Ishikawa (cell line): ENCODE measurements around the gene GABRB3.

ENCODE experiments used
- CEBPB ChIP-seq: IDR thresholded peaks from 2 replicates; pipeline ENCODE4 v1.6.1; 2012
- EGR1 ChIP-seq: IDR thresholded peaks from 2 replicates; pipeline ENCODE4 v1.6.1; 2012
- EP300 ChIP-seq: IDR thresholded peaks from 2 replicates; pipeline ENCODE4 v1.6.1; 2012; ENCODE audit warnings: borderline replicate concordance
- FOXM1 ChIP-seq: IDR thresholded peaks from 2 replicates; pipeline ENCODE4 v1.6.1; 2012; ENCODE audit warnings: low read depth, borderline replicate concordance
- MAX ChIP-seq: IDR thresholded peaks from 2 replicates; pipeline ENCODE4 v1.6.1; 2012
- RAD21 ChIP-seq: IDR thresholded peaks from 2 replicates; pipeline ENCODE4 v1.6.1; 2012; ENCODE audit warnings: low read depth
- REST ChIP-seq: IDR thresholded peaks from 2 replicates; pipeline ENCODE4 v1.6.1; 2012; ENCODE audit warnings: low read depth, mild to moderate bottlenecking
- TAF1 ChIP-seq: IDR thresholded peaks from 2 replicates; pipeline ENCODE4 v1.6.1; 2012; ENCODE audit warnings: low read depth, mild to moderate bottlenecking
- USF1 ChIP-seq: IDR thresholded peaks from 2 replicates; pipeline ENCODE4 v1.6.1; 2012
- YY1 ChIP-seq: IDR thresholded peaks from 2 replicates; pipeline ENCODE4 v1.6.1; 2012; ENCODE audit warnings: low read depth
- ZBTB7A ChIP-seq: IDR thresholded peaks from 2 replicates; pipeline ENCODE4 v1.6.1; 2012; ENCODE audit warnings: low read depth

GRCh38 chr15:26686547-26687187, 86.2 kb downstream of the GABRB3 start:
- TF ChIP-seq YY1 (no peak), MAX (no peak), CEBPB (no peak), EP300 (no peak), USF1 (no peak), EGR1 (no peak), RAD21 (no peak), ZBTB7A (no peak), REST (no peak), TAF1 (no peak), FOXM1 (no peak)
